ENCODE data around the gene MIA.
"Not testable (repeated sequence)": the region's sequence is repeated elsewhere in the genome, so short reads cannot be mapped to it uniquely, and the experiment has no call there.

The MIA gene

DNA sequence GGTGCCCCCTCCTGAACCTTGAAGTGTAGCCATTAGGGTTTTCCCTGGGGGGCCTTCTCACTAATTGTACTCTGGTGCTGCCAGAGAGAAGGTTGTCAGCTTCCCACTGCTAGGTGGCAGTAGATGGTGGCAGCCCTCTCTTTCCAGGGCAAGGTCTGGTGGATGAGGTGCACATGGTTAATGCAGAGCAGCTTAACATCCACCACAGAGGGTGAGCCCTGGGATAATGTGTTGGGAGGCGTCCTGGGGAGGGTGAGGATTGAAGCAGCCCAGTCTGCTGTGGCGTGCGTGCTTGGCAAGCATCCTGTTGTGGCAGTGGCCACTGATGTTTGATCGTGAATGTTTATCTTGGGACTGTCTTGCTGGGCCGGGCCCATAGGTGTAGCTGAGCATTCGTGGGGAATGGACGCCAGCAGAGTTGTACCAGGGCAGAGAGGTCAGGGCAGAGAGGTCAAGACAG lies 29.5 kb downstream of the MIA start:
- no peak for DNase-seq

DNA sequence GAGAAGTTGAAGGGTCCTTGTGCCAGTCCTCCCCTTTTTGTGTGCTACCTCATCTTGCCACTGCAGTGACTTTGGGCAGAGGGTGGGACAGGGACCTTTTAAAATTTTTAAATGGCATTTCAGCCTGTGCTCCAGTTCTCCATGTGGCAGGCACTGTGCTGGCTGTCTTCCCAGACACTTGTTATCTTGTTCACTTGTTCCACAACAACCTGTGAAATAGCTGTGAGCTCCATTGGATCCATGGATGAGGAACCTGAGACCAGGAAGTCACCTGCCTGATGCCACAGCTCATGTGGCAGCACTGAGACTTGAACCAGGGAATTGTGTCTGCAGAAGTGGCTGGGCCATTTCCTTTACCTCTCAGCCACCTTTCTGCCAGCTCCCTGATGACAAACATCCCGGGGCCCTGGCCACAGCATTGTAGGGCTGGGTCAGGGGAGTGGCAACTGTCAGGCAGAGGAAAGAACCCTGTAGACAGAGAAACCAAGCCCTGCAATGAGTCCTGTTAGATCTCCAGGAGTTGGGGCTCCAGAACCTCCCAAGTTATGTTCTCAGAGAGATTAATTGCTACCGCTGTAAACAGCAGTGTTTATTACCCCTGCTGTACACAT lies 30.0 kb downstream of the MIA start:
- DNase-seq: no peak

DNA sequence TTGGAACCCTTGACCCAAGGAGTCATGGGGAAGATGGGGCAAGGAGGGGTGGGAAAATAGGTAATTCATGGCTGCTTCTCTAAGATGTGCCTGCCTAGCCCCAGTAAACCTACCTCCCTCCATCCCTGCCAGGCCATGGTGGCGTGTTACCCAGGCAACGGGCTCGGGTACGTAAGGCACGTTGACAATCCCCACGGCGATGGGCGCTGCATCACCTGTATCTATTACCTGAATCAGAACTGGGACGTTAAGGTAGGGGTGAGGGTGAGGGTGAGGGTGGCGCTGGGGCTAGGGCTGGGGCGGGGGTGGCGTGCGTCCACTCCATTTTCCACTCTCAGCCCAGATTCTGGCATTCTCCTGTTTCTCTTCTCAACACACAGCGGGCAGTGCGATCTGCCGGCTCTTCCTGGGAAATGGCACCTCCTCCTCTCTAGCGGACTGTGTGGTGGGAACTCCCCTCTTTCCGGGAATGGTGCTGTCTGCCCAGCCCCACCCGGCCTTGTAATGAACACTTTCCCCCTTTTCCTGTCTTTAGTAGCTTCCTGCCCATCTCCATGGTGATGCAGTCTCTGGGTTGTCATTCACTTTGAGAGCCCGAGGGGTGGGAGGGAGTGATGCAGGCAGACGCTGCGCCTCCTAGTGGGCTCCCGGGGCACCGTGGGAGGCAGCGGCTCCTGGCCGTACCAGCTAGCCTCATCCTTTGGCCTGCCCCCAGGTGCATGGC lies 31.3 kb downstream of the MIA start:
- DNase-seq: peak; percentile 93

DNA sequence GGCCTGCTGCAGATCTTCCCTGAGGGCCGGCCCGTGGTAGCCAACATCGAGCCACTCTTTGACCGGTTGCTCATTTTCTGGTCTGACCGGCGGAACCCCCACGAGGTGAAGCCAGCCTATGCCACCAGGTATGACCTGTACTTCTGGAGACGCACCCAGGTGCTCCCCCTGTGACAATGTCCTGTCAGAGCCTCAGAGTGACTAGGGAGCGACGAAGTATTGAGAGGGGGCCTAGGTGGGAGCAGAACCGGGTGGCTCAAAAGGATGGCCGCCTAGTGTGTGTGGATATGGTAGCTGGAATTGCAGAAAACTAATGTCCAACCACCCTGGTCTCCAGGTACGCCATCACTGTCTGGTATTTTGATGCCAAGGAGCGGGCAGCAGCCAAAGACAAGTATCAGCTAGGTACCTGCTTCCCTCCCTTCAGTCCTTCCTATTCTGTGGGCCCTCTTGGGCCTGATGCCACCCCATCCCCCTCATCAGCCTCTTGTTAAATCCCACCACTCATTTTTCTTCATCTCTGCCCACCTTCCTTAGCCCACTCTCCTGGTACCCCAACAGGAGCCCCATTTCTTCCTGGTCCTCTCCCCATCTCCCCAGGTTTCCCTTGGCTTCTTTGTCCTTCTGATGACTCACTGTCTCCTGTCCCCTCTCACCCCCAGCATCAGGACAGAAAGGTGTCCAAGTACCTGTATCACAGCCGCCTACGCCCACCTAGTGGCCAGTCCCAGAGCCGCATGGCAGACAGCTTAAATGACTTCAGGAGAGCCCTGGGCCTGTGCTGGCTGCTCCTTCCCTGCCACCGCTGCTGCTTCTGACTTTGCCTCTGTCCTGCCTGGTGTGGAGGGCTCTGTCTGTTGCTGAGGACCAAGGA lies 32.1 kb downstream of the MIA start:
- DNase-seq: peak; percentile 32

DNA sequence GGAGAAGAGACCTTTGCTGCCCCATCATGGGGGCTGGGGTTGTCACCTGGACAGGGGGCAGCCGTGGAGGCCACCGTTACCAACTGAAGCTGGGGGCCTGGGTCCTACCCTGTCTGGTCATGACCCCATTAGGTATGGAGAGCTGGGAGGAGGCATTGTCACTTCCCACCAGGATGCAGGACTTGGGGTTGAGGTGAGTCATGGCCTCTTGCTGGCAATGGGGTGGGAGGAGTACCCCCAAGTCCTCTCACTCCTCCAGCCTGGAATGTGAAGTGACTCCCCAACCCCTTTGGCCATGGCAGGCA lies 32.7 kb downstream of the MIA start:
- no peak for DNase-seq

DNA sequence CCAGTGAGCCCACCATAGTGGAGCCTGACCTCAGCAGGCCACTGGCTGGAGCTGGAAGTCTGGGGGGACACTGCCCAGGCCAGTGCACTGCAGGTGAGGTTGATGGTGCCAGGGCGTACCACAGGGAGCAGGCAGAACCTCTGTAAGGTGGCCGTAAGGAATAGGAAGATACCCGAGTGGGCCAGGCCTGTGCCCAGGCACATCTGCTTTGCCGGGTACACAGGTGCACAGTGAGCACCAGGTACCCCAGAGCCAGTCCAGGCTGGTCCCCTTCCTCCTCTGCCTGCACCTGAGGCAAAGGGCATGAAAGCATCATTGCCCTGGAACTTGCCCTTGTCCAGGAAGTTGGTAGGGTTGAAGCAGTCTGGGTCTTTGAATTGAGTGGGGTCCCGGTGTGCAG lies 33.2 kb downstream of the MIA start:
- DNase-seq: no peak

DNA sequence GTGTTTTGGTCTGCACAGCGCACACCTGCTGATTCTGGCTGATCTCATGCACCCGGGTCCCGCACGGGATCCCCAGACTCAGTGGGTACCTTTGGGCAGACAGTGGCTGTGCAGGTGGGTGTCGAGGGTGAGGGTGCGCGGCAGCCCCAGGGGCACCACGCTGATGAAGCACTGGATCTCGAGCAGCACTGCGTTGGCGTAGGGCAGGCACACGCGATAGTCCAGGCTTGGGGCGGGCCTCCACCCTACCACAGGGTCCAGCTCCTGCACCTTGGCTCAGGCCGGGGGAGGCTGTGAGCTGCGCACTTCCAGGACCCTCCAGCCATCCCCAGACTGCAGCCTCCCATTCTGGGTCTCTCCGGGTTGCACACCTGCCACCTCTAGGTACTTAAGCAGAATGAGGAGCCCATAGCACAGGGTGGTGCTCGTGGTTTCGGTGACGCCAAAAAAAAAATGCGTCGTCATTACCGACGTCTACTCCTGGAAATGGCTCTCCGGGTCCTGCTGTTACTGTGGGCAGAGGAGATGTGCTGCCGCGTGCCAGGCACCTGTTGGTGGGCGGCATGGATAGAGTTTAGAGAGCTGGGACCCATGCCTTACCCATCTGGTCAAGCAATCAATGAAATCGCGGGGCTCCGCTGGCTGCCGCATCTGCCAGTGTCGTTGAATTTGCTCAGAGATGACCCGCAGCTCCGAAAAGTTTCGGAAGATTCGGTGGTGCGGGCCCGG lies 34.2 kb downstream of the MIA start:
- DNase-seq: no peak

DNA sequence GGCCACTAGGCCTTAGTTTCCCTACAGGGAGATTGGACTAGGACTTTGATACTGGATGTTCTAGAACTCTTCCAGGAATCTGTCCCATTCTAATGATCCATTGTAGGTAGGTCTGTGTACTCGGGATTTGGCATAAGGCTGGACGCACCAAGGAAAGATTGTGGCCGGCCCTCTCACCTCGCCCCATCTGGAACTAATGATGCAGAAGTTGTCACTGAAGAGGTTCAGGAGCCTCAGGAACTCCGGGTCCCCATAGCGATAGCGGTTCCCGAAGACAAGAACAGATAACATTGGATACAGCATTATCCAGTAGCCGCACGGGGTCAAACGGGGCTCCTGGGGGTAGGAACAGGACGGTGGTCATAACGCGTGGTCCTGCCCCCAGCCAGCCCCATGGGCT lies 34.8 kb downstream of the MIA start:
- no peak for DNase-seq

DNA sequence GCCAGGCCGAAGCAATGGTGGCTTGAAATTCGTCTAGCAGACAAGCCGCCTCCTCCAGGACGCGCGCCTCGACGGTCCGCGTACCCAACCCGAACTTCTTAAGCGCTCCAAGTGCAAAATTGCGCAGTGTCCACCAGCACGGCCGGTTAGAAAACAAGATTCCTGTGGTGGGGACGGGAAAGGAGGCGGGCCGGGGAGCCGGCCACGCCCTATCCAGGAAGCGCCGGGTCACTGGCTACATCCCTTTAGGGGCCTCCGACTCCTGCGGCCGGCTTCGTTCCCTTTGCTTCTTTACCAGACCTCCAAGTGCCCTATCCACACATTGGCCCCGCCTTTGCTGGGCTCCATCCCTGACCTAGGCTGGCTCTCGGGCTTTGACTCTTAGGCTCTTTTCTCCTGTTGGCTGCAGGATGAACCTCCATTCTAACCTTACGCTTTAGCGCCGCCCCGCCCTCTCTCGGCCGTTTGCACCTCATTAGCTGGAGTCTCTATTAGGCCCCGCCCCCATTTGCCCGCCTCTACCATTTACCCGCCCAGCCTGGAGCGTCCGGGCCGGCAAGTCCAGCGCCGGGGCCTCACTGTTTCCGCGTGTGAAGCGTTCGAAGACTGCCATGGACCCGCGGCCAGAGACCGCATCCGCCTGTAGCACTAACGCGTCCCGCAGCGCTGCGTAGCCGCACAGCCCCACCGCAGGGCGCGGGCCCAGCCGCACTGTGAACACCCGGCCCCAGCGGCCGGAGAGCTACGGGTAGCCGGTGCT lies 35.5 kb downstream of the MIA start:
- DNase-seq: peak; percentile 89

DNA sequence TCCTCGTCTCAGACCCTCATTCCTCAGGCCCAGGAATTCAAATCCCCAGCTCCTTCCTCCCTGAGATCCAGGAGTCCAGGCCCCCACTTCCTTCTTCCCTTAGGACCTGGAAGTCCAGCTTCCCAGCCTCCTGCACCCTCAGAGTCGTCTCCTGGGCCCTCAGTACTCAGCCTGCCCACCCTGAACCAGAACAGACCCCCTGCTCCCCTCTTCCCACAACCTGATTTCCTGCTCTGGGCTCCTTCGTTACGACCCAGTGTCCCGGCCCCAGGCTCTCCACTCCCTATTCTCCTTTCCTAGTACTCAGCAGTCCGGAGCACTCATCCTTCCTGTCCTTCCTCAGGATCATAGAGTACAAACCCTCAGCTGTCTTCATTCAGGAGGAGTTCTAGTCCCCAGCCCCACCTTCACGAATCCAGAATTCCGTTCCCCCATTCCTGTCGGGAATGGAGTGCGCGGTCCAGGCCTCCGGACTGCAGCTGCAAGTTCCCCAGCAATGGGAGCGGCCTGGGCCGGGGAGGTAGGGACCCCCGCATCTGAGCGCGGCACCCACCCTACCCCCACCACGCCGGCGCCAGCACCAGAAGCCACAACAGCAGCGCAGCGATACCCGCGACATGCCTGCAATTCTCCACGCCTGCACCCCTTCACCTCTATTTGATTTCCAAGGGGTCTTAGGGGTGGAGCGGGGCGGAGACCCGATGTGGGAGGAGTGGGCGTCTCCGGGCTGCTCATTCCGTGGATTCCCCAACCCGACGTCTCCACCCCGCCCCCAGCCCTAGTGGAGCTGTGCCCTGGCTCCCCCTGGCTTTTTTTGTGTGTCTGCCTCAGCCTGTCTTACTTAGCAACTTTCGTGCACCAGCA lies 36.4 kb downstream of the MIA start:
- DNase-seq: peak; percentile 61

DNA sequence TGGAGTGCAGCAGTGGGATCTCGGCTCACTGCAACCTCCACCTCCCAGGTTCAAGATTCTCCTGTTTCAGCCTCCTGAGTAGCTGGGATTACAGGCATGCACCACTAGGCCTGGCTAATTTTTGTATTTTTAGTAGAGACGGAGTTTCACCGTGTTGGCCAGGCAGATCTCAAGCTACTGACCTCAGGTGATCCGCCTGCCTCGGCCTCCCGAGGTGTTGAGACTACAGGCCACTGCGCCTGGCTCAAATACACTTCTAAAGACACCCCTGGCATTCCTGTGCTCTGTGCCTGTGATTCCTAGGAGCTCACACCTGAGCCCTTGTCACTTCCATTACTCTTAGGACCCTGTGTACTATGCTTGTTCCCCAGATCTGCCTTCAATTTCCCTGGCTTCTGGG lies 37.2 kb downstream of the MIA start:
- DNase-seq: not testable (repeated sequence)

DNA sequence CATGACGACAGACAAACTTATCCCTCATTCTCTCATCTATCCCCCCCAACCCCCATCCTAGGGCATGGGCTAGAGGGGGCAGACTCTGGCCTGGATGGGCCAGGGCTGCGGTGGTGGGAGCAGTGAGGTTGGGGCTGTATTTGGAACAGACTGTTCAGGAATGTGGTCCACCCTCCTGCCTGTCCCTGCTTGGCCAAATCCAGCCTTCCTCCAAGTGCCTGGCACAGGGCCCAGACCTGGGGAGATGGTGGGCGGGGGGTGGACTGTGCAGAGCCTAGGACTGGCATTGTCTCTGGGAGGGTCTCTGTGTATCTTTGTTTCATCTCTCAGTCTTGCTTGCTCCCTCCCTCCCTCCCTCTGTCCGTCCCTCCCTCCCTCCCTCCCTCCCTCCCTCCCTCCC lies 37.9 kb downstream of the MIA start:
- DNase-seq: peak; percentile 63

DNA sequence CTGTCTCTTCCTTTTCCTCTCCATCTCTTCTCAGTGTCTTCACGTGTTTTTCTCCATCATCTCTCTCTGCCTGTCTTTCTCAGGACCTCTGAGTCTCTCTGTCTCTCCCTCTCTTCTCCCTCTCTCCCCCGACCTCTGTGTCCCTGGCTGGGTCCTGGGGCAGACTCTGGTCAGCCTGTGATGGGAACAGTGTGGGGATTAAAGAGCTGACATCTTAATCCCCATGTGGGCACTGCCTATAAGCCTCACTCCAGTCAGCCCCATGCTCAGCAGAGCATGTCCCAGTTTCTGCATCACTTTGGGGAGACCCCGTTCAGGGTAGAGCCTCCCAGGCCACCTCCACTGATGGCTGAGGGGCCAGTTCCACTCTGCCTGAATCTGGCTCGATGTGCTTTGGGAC lies 39.9 kb downstream of the MIA start:
- no peak for DNase-seq

DNA sequence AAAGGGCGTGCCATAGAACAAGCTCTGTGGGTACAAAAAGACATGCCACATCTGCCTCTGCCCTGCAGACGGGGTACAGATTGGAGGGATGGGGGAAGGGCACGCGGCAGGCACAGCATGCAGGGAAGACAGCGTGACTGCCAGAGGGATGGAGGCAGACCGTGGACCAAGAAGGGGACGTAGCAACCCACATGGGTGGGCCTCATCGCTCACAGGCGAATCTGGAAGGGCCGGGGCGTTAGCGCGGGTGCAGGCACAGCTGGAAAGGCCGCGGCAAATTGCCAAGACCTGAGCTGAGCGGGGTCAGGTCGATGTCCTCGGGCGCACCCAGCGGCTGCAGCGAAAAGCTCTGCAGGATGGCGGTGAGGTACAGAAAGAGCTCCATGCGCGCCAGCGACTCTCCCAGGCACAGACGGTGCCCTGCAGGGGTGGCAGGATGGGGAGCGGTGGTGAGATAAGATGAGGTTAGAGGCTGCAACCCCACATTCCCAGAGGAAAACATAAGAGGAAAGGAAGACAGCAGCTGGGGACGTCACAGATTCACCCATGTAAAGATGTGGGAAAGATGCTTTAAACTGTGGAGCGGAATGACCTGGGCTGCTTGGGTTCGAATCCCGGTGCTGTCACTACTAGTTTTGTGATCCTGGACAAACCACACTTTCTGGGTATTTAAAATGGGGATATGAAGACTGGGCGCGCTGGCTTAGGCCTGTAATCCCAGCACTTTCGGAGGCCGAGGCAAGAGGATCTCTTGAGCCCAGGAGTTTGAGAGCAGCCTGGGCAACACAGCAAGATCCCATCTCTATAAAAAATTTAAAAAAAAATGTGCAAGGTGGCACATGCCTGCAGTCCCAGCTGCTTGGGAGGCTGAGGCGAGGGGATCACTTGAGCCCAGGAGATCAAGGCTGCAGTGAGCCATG lies 43.4 kb downstream of the MIA start:
- DNase-seq: peak; percentile 76

DNA sequence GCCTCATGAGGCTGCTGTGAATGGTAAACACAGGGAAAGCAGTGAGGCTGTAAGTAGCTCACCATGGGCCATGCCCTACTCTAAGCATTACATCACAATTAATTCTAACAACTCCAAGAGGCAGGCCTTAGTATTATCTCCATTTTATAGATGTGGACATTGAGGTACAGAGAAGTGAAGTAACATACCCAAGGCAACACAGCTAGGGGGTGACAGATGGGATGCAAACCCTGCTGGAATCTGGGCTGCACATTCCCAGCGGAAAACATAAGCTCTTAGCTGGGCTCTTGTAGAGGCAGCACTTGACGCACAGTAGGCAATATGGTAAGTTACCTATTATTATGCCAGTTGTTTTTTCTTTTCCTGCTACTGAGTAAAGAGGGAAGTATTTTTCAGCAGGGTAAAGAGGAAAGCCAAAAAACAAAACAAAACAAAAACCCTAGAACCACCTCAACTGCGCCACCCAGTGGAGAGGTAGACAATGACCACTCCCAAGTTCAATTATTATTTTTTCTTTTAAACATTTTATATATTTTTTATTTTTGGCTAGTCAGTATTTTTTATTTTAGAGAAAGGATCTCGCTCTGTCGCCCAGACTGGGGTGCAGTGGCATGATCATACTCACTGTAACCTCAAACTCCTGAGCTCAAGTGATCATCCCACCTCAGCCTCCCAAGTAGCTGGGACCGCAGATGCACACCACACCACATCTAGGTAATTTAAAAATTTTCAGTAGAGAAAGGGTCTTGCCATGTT lies 44.3 kb downstream of the MIA start:
- not testable (repeated sequence) for DNase-seq

DNA sequence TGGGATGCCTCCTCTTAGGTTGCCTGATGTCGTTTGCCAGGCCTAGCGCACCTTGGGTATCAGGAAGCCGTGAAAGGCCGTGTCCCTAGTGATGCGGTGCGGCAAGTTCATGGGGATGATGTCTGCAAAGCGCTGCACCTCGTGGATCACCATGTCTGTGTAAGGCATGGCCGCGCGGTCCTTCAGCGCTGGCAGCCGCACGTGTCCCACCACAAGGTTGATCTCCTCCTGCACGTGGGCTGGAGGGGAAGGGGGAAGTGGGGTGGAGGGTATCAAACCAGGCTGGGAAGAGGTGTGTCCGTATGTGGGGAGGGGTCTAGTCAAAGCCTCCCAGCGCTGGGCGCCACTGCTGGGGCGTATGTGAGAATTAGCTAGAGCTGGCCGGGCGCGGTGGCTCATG lies 46.8 kb downstream of the MIA start:
- no peak for DNase-seq

DNA sequence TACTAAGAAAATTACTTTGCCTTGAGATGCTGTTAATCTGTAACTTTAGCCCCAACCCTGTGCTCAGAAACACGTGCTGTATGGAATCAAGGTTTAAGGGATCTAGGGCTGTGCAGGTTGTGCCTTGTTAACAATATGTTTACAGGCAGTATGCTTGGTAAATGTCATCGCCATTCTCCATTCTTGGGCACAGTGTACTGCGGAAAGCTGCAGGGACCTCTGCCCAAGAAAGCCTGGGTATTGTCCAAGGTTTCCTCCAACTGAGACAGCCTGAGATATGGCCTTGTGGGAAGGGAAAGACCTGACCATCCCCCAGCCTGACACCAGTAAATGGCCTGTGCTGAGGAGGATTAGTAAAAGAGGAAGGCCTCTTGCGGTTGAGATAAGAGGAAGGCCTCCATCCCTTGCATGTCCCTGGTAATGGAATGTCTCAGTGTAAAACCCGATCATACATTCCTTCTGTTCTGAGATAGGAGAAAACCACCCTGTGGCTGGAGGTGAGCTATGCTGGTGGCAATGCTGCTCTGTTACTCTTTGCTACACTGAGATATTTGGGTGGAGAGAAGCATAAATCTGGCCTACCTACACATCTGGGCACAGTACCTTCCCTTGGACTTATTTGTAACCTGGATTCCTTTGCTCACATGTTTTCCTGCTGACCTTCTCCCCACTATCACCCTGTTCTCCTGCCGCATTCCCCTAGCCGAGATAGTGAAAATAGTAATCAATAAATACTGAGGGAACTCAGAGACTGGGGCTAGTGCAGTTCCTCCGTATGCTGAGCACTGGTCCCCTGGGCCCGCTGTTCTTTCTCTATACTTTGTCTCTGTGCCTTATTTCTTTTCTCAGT lies 47.6 kb downstream of the MIA start:
- not testable (repeated sequence) for DNase-seq

DNA sequence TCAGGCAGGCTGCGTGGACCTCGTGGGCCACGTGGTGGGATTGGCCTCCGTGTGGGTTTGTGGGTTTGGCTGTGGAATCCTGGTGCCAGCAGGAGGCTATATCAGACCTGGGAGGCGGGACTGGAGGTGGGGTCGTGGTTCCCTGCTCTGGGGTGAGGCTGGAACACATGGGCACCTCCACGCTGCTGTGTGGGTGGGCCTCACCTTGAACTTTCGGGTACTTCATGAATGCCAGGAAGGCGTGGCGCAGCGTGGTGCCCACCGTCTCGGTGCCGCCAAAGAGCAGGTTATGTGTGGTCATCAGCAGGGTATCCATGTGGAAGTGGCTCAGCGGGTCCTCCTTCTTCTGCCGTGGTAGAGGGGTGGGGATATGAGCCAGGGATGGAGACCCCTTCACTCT lies 49.6 kb downstream of the MIA start:
- not testable (repeated sequence) for DNase-seq
